OCI-LY7 (cell line): Measurements from ENCODE around the gene KMT2B.

ENCODE experiments used
- EZH2phosphoT487 ChIP-seq: fragments of 200-600 bp; sonication (generic); IDR thresholded peaks from 2 replicates; pipeline ENCODE4 v1.6.1; 2018; ENCODE audit warnings: low read depth, borderline replicate concordance, mild to moderate bottlenecking, mixed run types, antibody characterized with exemption, low read length, moderate library complexity, mixed read lengths
- TF ChIP-seq, protein P1 (sequence below): fragments of 200-600 bp; sonication (generic); conservative IDR thresholded peaks from 2 replicates; pipeline ENCODE4 v1.5.1; 2014; ENCODE audit warnings: mild to moderate bottlenecking, antibody characterized with exemption, low read length, moderate library complexity, mixed read lengths

DNA sequence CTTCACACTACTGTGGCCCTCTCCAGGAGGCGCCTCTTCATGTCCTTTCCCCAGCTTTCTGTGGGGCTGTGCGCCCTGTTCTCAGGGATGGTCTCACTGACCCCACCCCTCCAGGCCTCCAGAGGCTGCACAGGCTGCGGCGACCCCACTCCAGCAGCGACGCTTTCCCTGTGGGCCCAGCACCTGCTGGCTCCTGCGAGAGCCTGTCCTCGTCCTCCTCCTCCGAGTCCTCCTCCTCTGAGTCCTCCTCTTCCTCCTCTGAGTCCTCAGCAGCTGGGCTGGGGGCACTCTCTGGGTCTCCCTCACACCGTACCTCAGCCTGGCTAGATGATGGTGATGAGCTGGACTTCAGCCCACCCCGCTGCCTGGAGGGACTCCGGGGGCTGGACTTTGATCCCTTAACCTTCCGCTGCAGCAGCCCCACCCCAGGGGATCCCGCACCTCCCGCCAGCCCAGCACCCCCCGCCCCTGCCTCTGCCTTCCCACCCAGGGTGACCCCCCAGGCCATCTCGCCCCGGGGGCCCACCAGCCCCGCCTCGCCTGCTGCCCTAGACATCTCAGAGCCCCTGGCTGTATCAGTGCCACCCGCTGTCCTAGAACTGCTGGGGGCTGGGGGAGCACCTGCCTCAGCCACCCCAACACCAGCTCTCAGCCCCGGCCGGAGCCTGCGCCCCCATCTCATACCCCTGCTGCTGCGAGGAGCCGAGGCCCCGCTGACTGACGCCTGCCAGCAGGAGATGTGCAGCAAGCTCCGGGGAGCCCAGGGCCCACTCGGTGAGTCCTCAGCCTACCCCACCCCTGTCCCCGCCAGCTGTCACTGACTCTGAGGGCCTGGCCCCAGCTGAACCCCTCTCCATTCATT, 68.7 kb downstream of the KMT2B start:
- TF ChIP-seq, protein P1, sequence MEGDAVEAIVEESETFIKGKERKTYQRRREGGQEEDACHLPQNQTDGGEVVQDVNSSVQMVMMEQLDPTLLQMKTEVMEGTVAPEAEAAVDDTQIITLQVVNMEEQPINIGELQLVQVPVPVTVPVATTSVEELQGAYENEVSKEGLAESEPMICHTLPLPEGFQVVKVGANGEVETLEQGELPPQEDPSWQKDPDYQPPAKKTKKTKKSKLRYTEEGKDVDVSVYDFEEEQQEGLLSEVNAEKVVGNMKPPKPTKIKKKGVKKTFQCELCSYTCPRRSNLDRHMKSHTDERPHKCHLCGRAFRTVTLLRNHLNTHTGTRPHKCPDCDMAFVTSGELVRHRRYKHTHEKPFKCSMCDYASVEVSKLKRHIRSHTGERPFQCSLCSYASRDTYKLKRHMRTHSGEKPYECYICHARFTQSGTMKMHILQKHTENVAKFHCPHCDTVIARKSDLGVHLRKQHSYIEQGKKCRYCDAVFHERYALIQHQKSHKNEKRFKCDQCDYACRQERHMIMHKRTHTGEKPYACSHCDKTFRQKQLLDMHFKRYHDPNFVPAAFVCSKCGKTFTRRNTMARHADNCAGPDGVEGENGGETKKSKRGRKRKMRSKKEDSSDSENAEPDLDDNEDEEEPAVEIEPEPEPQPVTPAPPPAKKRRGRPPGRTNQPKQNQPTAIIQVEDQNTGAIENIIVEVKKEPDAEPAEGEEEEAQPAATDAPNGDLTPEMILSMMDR, result no peak
- TF ChIP-seq EZH2phosphoT487, result no peak
